Gastroesophageal sphincter (tissue), 3 donors: Measurements from ENCODE around the gene DCAF11.

Experiments
- EP300 ChIP-seq: sonication (generic); formaldehyde crosslinking; IDR thresholded peaks from one replicate; pipeline ENCODE4 v1.6.1; 2017; ENCODE audit warnings: antibody characterized with exemption, mild to moderate bottlenecking
- POLR2A ChIP-seq, 2 donors: fragments of 450-650 bp; IDR thresholded peaks; one replicate each; pipeline ENCODE4 v1.6.1; 2017; ENCODE audit warnings: antibody characterized with exemption in 2 of 2, mild to moderate bottlenecking in 2 of 2, moderate library complexity in 1 of 2
- POLR2AphosphoS5 ChIP-seq: sonication (generic); formaldehyde crosslinking; IDR thresholded peaks from one replicate; pipeline ENCODE4 v1.6.1; 2017; ENCODE audit warnings: antibody characterized with exemption
- TF ChIP-seq, protein P1 (sequence below), 4 experiments: fragments of 200-600 bp in 2 of 4; fragments of 450-650 bp in 2 of 4; sonication (generic) in 1 of 4; IDR thresholded peaks; one replicate each; pipeline ENCODE4 v1.5.1; 2017 to 2019; ENCODE audit warnings: antibody characterized with exemption in 4 of 4, mild to moderate bottlenecking in 2 of 4, moderate library complexity in 2 of 4

DNA sequence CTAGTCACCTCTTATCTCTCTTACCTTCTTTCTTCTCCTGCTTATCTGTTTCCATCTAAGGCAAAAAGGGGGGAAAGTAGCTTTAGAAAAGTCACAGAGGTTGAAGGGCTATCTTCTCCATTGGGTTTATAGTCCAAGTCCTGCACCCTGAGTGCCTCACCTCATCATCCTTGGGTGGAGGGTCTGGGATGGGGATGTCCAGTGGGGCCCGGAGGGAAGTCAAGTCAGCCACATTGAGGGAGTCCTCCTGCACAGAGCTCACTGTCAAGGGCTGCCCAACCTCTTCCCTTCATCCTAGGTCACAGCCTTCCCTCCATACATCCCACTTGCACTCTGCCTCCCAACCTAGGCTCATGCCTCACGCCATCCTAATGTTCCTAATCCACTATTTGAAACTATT lies 30.6 kb downstream of the DCAF11 start:
- TF ChIP-seq, protein P1, sequence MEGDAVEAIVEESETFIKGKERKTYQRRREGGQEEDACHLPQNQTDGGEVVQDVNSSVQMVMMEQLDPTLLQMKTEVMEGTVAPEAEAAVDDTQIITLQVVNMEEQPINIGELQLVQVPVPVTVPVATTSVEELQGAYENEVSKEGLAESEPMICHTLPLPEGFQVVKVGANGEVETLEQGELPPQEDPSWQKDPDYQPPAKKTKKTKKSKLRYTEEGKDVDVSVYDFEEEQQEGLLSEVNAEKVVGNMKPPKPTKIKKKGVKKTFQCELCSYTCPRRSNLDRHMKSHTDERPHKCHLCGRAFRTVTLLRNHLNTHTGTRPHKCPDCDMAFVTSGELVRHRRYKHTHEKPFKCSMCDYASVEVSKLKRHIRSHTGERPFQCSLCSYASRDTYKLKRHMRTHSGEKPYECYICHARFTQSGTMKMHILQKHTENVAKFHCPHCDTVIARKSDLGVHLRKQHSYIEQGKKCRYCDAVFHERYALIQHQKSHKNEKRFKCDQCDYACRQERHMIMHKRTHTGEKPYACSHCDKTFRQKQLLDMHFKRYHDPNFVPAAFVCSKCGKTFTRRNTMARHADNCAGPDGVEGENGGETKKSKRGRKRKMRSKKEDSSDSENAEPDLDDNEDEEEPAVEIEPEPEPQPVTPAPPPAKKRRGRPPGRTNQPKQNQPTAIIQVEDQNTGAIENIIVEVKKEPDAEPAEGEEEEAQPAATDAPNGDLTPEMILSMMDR (IDR thresholded peaks at IDR 0.05) = no peak
- TF ChIP-seq EP300 (no peak), POLR2A (IDR thresholded peaks at IDR 0.05) (no peak), POLR2AphosphoS5 (no peak)
